ENCODE measurements around the gene IDH3B.

The IDH3B gene

GRCh38 chr20:2612073-2612472 lies 51.9 kb downstream of the IDH3B start:
- no peak for DNase-seq

GRCh38 chr20:2610941-2611720 lies 52.9 kb downstream of the IDH3B start:
- DNase-seq, result no peak

- DNase-seq, result no peak
These were observed 53.7 kb downstream of the IDH3B start for GRCh38 chr20:2610326-2610725.
